Gastrocnemius medialis (tissue), 4 donors: Measurements from ENCODE around the gene C12orf60. TPM values are rescaled to one million over a fixed set of nuclear protein-coding genes. Genes with fewer than 3 reads are reported as not detected.

Experiments used
- ATAC-seq, 2 donors: fragments of 150-250 bp; one replicate each; pipeline ENCODE4 v1.9.1; 2016
- DNase-seq, 2 donors: peaks; one replicate each; pipeline ENCODE4 v3.0.0-alpha.2; 2019
- H3K27ac ChIP-seq, 4 donors: fragments of 200-600 bp; sonication (generic); 1 replicate in 1 of 4; 2 replicates in 3 of 4; pipeline ENCODE4 v1.5.1; 2016 to 2018; ENCODE audit warnings: mild to moderate bottlenecking in 2 of 4, moderate library complexity in 1 of 4
- H3K27me3 ChIP-seq, 3 donors: fragments of 200-600 bp; sonication (generic) in 2 of 3; 1 replicate in 1 of 3; 2 replicates in 2 of 3; pipeline versions ENCODE4 v1.5.1 to v1.6.0; 2016 to 2019; ENCODE audit warnings: mild to moderate bottlenecking in 1 of 3, moderate library complexity in 1 of 3
- H3K36me3 ChIP-seq, 2 donors: fragments of 200-600 bp; sonication (generic) in 1 of 2; one replicate each; pipeline ENCODE4 v1.5.1; 2017 to 2018
- H3K4me1 ChIP-seq, 2 donors: fragments of 200-600 bp; sonication (generic) in 1 of 2; one replicate each; pipeline ENCODE4 v1.5.1; 2016 to 2017; ENCODE audit warnings: mild to moderate bottlenecking in 2 of 2
- H3K4me3 ChIP-seq, 4 donors: fragments of 200-600 bp; sonication (generic) in 3 of 4; 1 replicate in 1 of 4; 2 replicates in 3 of 4; pipeline ENCODE4 v1.5.1; 2016 to 2019; ENCODE audit warnings: mild to moderate bottlenecking in 2 of 4
- H3K9me3 ChIP-seq, 3 donors: fragments of 200-600 bp; sonication (generic) in 2 of 3; 1 replicate in 1 of 3; 2 replicates in 2 of 3; pipeline ENCODE4 v1.5.1; 2016 to 2019
- CTCF ChIP-seq, 5 experiments: fragments of 450-650 bp in 3 of 5; fragments of 200-600 bp in 2 of 5; sonication (generic) in 2 of 5; IDR thresholded peaks in 4 of 5; conservative IDR thresholded peaks in 1 of 5; 1 replicate in 4 of 5; 2 replicates in 1 of 5; pipeline ENCODE4 v1.5.1; 2016 to 2019; ENCODE audit warnings: antibody characterized with exemption in 5 of 5, mild to moderate bottlenecking in 3 of 5, moderate library complexity in 3 of 5
- POLR2A ChIP-seq, 2 donors: fragments of 450-650 bp; IDR thresholded peaks; one replicate each; pipeline ENCODE4 v1.6.1; 2017; ENCODE audit warnings: antibody characterized with exemption in 2 of 2, mild to moderate bottlenecking in 2 of 2, moderate library complexity in 2 of 2
- in situ Hi-C, 4 donors: fragments of 200-750 bp; cut with MboI; loops; one replicate each; pipeline versions ENCODE4 v1.15.0 to v1.8.0; 2017; ENCODE audit warnings: low sequenced_read_pairs in 4 of 4
- intact Hi-C: fragments of 100-400 bp; cut with DNase I; formaldehyde crosslinking; loops from one replicate; pipeline ENCODE4 v1.15.1; 2023; ENCODE audit warnings: low total_unique reads
- total RNA-seq, 4 donors: library from RNA; depleted of rRNA; stranded (reverse); fragments of >200 nt; gene quantifications; one replicate each; pipeline versions ENCODE4 v1.1.0 to v1.2.3, GENCODE V29; 2016

The C12orf60 gene
- total RNA-seq, 4 donors from 2014 or later, result 0.33 to 3.8 TPM; not detected in 2

DNA sequence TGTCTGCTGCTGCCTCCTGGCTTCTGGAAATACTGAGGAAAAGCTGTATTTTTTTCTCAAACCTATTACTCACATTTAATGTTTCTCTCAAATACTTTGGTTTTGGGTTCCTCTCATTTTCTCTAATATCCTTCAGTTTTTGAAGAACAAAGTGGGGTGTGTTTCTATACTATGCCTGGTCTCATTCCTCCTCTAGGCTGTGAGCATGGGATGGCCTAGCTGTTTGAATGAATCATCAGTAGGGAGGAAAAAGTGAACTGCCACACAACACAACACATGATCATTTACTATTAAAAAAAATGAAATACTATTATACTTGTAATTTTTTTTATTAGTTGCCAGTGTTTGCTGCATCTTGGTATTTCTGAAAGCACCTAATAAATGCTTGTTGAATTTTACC lies 21.8 kb downstream of the C12orf60 start:
- no peak for ATAC-seq
- no peaks in the 10 kb centered on the region for H3K4me1 ChIP-seq
- no peak overlapping the region for H3K27ac ChIP-seq
- TF ChIP-seq POLR2A (IDR thresholded peaks at IDR 0.05) (no peak), CTCF (IDR thresholded peaks at IDR 0.05 in 4 of 5, conservative IDR thresholded peaks at IDR 0.05 in 1 of 5) (no peak)
- DNase-seq, result no peak
- in situ Hi-C loops, result loop anchor here in 2 of 4 donors (25.0 kb wide), 2 partner anchors 412 to 437 kb away; no protein-coding TSS in a partner anchor
- H3K4me3 ChIP-seq, result no peak overlapping the region
- no peaks in the 10 kb centered on the region for H3K36me3 ChIP-seq
- intact Hi-C loops, result no loop called here
- no peaks in the 10 kb centered on the region for H3K9me3 ChIP-seq
- no peaks in the 10 kb centered on the region for H3K27me3 ChIP-seq

GRCh38 chr12:14826491-14826890 lies 23.0 kb downstream of the C12orf60 start:
- Histone ChIP-seq H3K9me3 (no peaks in the 10 kb centered on the region), H3K4me1 (no peaks in the 10 kb centered on the region), H3K36me3 (no peaks in the 10 kb centered on the region), H3K4me3 (no peak overlapping the region), H3K27ac (peak overlapping the region in 3 of 4 donors; percentile 9 to 22 (median 13)), H3K27me3 (no peaks in the 10 kb centered on the region)
- no peak for ATAC-seq
- intact Hi-C loops, result no loop called here
- no peak for TF ChIP-seq POLR2A (IDR thresholded peaks at IDR 0.05)
- TF ChIP-seq CTCF (IDR thresholded peaks at IDR 0.05 in 4 of 5, conservative IDR thresholded peaks at IDR 0.05 in 1 of 5), result no peak
- no peak for DNase-seq
- in situ Hi-C loops, result loop anchor here in 2 of 4 donors (25.0 kb wide), 2 partner anchors 411 to 436 kb away; no protein-coding TSS in a partner anchor

DNA sequence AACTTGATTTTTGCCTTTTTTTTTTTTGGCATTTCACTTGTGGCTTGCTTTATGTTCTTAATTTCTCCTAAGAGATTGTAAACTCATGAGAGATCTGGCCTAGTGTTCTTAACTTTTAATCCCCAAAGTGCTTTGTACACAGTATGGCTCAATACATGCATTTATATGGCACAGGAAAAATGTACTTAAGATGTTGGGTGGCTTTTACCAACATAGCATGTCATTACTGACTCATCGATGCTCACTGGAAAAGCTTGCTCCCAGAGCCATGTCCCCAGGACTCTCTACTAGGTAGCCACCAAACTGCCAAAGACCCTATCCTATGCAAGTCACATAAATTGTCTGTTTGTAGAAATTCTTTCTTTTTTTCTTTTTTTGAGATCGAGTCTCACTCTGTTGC lies 23.6 kb downstream of the C12orf60 start:
- Histone ChIP-seq H3K36me3 (no peaks in the 10 kb centered on the region), H3K27ac (peak overlapping the region in 2 of 4 donors; percentile 9 to 22), H3K9me3 (no peaks in the 10 kb centered on the region), H3K4me3 (no peak overlapping the region), H3K27me3 (no peaks in the 10 kb centered on the region), H3K4me1 (no peaks in the 10 kb centered on the region)
- ATAC-seq (no peak), DNase-seq (no peak)
- TF ChIP-seq CTCF (IDR thresholded peaks at IDR 0.05 in 4 of 5, conservative IDR thresholded peaks at IDR 0.05 in 1 of 5) (no peak), POLR2A (IDR thresholded peaks at IDR 0.05) (no peak)
- in situ Hi-C loops, result loop anchor here in 2 of 4 donors (25.0 kb wide), 2 partner anchors 410 to 435 kb away; no protein-coding TSS in a partner anchor
- intact Hi-C loops, result no loop called here

DNA sequence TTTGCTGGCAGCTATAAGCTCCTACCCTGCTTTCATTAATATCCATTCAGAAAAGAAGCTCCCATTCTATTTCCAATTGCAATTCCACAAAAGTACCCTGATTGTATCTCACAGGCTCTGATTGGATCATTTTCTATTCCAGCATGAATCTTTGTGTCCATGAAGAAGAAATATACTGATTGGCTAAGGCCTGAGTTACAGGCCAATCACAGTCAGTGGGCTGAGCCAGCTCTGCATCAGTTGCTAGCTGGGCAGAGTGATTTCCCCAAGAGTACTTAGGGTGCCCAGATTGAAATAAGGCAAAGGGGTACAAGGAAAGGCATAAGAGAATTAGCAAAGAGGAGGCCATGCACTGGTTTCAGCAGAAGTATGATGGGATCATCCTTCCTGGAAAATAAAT lies 25.4 kb downstream of the C12orf60 start:
- DNase-seq, result no peak
- Histone ChIP-seq H3K27ac (no peak overlapping the region), H3K27me3 (no peaks in the 10 kb centered on the region), H3K4me1 (no peaks in the 10 kb centered on the region), H3K36me3 (no peaks in the 10 kb centered on the region), H3K9me3 (no peaks in the 10 kb centered on the region), H3K4me3 (no peak overlapping the region)
- in situ Hi-C loops (loop anchor here in 2 of 4 donors (25.0 kb wide), 2 partner anchors 408 to 433 kb away; no protein-coding TSS in a partner anchor), intact Hi-C loops (no loop called here)
- TF ChIP-seq CTCF (IDR thresholded peaks at IDR 0.05 in 4 of 5, conservative IDR thresholded peaks at IDR 0.05 in 1 of 5), result no peak
- TF ChIP-seq POLR2A (IDR thresholded peaks at IDR 0.05), result no peak
- no peak for ATAC-seq

GRCh38 chr12:14833336-14833735 lies 29.9 kb downstream of the C12orf60 start:
- H3K36me3 ChIP-seq, result no peaks in the 10 kb centered on the region
- no peaks in the 10 kb centered on the region for H3K9me3 ChIP-seq
- DNase-seq, result no peak
- H3K27ac ChIP-seq, result no peak overlapping the region
- in situ Hi-C loops (loop anchor here in 2 of 4 donors (25.0 kb wide), 2 partner anchors 404 to 429 kb away; no protein-coding TSS in a partner anchor), intact Hi-C loops (no loop called here)
- H3K4me1 ChIP-seq, result no peaks in the 10 kb centered on the region
- H3K27me3 ChIP-seq, result no peaks in the 10 kb centered on the region
- H3K4me3 ChIP-seq, result no peak overlapping the region
- TF ChIP-seq CTCF (IDR thresholded peaks at IDR 0.05 in 4 of 5, conservative IDR thresholded peaks at IDR 0.05 in 1 of 5) (no peak), POLR2A (IDR thresholded peaks at IDR 0.05) (no peak)
- no peak for ATAC-seq
